ENCODE measurements around the gene ASCC2.

DNA sequence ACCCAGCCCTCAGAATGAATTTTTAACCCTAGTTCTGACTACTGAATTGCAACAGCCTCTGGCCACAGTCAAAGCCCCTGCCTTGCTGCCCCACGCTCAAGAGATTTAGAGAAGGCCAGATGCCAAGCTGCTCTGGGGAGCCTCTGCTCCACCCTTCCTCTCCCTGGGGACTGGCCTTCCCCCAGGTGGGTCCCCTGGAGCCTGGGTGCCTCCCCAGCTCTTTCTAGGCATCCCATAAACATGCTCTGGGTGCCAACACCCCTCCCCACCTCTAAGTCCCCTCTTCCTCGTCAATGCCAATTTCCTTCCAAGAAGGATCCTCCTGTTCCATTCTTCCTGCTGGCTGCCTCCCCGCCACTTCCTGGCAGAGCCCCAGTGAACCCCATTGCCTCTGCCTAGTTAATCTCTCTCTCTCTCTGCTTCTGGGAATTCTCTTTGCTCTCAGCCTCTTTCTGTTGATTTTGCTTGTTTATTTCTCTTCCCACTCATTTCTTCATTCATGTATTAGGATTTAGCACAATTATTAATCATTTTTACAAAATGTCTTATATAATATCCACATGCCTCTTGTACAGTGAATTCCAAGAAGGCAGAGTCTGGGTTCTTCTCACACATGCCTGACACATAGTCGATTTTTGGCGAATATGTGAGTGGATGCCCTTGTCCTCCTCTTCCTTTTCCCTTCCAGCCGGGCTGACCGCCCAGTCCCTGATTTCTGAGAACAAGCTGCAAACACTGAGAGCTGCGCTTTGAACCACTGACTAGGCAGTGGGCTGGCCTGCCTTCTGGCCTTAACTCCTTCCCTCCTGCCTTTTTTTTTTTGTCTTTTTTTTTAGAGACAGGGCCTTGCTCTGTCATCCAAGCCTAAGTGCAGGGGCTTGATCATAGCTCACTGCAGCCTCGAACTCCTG lies 53.4 kb downstream of the ASCC2 start:
- TF ChIP-seq ZFP30 (CRISPR knock-in tag; IDR thresholded peaks at IDR 0.05) = no peak
- no peak for TF ChIP-seq OSR1 (CRISPR knock-in tag; IDR thresholded peaks at IDR 0.05)
- no peak for TF ChIP-seq TOX (CRISPR knock-in tag; IDR thresholded peaks at IDR 0.05; ENCODE audit: borderline replicate concordance)
- TF ChIP-seq, protein P1, sequence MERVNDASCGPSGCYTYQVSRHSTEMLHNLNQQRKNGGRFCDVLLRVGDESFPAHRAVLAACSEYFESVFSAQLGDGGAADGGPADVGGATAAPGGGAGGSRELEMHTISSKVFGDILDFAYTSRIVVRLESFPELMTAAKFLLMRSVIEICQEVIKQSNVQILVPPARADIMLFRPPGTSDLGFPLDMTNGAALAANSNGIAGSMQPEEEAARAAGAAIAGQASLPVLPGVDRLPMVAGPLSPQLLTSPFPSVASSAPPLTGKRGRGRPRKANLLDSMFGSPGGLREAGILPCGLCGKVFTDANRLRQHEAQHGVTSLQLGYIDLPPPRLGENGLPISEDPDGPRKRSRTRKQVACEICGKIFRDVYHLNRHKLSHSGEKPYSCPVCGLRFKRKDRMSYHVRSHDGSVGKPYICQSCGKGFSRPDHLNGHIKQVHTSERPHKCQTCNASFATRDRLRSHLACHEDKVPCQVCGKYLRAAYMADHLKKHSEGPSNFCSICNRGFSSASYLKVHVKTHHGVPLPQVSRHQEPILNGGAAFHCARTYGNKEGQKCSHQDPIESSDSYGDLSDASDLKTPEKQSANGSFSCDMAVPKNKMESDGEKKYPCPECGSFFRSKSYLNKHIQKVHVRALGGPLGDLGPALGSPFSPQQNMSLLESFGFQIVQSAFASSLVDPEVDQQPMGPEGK (CRISPR knock-in tag; IDR thresholded peaks at IDR 0.05; ENCODE audit: borderline replicate concordance) = no peak
- TF ChIP-seq, protein P2, sequence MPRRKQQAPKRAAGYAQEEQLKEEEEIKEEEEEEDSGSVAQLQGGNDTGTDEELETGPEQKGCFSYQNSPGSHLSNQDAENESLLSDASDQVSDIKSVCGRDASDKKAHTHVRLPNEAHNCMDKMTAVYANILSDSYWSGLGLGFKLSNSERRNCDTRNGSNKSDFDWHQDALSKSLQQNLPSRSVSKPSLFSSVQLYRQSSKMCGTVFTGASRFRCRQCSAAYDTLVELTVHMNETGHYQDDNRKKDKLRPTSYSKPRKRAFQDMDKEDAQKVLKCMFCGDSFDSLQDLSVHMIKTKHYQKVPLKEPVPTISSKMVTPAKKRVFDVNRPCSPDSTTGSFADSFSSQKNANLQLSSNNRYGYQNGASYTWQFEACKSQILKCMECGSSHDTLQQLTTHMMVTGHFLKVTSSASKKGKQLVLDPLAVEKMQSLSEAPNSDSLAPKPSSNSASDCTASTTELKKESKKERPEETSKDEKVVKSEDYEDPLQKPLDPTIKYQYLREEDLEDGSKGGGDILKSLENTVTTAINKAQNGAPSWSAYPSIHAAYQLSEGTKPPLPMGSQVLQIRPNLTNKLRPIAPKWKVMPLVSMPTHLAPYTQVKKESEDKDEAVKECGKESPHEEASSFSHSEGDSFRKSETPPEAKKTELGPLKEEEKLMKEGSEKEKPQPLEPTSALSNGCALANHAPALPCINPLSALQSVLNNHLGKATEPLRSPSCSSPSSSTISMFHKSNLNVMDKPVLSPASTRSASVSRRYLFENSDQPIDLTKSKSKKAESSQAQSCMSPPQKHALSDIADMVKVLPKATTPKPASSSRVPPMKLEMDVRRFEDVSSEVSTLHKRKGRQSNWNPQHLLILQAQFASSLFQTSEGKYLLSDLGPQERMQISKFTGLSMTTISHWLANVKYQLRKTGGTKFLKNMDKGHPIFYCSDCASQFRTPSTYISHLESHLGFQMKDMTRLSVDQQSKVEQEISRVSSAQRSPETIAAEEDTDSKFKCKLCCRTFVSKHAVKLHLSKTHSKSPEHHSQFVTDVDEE (CRISPR knock-in tag; IDR thresholded peaks at IDR 0.05) = no peak
- TF ChIP-seq, protein P3, sequence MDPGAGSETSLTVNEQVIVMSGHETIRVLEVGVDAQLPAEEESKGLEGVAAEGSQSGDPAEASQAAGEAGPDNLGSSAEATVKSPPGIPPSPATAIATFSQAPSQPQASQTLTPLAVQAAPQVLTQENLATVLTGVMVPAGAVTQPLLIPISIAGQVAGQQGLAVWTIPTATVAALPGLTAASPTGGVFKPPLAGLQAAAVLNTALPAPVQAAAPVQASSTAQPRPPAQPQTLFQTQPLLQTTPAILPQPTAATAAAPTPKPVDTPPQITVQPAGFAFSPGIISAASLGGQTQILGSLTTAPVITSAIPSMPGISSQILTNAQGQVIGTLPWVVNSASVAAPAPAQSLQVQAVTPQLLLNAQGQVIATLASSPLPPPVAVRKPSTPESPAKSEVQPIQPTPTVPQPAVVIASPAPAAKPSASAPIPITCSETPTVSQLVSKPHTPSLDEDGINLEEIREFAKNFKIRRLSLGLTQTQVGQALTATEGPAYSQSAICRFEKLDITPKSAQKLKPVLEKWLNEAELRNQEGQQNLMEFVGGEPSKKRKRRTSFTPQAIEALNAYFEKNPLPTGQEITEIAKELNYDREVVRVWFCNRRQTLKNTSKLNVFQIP (CRISPR knock-in tag; IDR thresholded peaks at IDR 0.05; ENCODE audit: borderline replicate concordance, low read depth) = no peak
- TF ChIP-seq CSDC2 (CRISPR knock-in tag; IDR thresholded peaks at IDR 0.05) = no peak
- no peak for TF ChIP-seq ZNF70 (CRISPR knock-in tag; IDR thresholded peaks at IDR 0.05)
- TF ChIP-seq SNAI2 (CRISPR knock-in tag; IDR thresholded peaks at IDR 0.05) = no peak
- no peak for TF ChIP-seq ZNF8 (CRISPR knock-in tag; IDR thresholded peaks at IDR 0.05)
- no peak for TF ChIP-seq PPARA (CRISPR knock-in tag; IDR thresholded peaks at IDR 0.05; ENCODE audit: borderline replicate concordance)
- no peak for TF ChIP-seq TCF4 (CRISPR knock-in tag; IDR thresholded peaks at IDR 0.05; ENCODE audit: borderline replicate concordance)
- TF ChIP-seq ZNF565 (CRISPR knock-in tag; conservative IDR thresholded peaks at IDR 0.05; ENCODE audit: low read depth) = no peak

Measured in SK-N-SH treated with all-trans-retinoic acid at 6 μM for 48 hours (cell line).